Measurements from ENCODE around the gene CENPU.

GRCh38 chr4:184763150-184763780, 29.4 kb upstream of the CENPU start:
- TF ChIP-seq, protein P1, sequence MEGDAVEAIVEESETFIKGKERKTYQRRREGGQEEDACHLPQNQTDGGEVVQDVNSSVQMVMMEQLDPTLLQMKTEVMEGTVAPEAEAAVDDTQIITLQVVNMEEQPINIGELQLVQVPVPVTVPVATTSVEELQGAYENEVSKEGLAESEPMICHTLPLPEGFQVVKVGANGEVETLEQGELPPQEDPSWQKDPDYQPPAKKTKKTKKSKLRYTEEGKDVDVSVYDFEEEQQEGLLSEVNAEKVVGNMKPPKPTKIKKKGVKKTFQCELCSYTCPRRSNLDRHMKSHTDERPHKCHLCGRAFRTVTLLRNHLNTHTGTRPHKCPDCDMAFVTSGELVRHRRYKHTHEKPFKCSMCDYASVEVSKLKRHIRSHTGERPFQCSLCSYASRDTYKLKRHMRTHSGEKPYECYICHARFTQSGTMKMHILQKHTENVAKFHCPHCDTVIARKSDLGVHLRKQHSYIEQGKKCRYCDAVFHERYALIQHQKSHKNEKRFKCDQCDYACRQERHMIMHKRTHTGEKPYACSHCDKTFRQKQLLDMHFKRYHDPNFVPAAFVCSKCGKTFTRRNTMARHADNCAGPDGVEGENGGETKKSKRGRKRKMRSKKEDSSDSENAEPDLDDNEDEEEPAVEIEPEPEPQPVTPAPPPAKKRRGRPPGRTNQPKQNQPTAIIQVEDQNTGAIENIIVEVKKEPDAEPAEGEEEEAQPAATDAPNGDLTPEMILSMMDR (IDR thresholded peaks at IDR 0.05 in 8 of 11, conservative IDR thresholded peaks at IDR 0.05 in 3 of 11): no peak
- TF ChIP-seq POLR2AphosphoS5 (IDR thresholded peaks at IDR 0.05) (no peak), POLR2A (IDR thresholded peaks at IDR 0.05) (no peak)
